Activated B cell treated with CpG ODN at 0.5 μM for 24 hours (primary cell): ENCODE data around the gene FMN1. TPM values are rescaled to one million over a fixed set of nuclear protein-coding genes. Genes with fewer than 3 reads are reported as not detected.

ENCODE experiments used
- ATAC-seq: fragments of 200-7000 bp; cut with Tn5 transposase; one replicate; pipeline ENCODE4 v1.10.0; 2021; ENCODE audit warnings: low read depth, mild to moderate bottlenecking, moderate library complexity
- CTCF ChIA-PET: fragments of 350-600 bp; sonication (Branson Sonifier 250); formaldehyde crosslinking; loops from one replicate; lab custom pipeline; 2021; ENCODE audit warnings: antibody characterized with exemption; lab: Charles Lee
- POLR2A ChIA-PET: fragments of 350-600 bp; sonication (Branson Sonifier 250); formaldehyde crosslinking; loops from one replicate; lab custom pipeline; 2021; ENCODE audit warnings: antibody characterized with exemption; lab: Charles Lee
- DNase-seq: peaks from one replicate; pipeline ENCODE4 v3.0.0; 2022
- H3K27ac Mint-ChIP-seq: one replicate; pipeline ENCODE4 v1.8.0; 2020; ENCODE audit warnings: mixed read lengths
- H3K27me3 Mint-ChIP-seq: one replicate; pipeline ENCODE4 v1.8.0; 2021; ENCODE audit warnings: mixed read lengths
- H3K36me3 Mint-ChIP-seq: one replicate; pipeline ENCODE4 v1.8.0; 2021; ENCODE audit warnings: low read depth, mixed read lengths
- H3K4me1 Mint-ChIP-seq: one replicate; pipeline ENCODE4 v1.8.0; 2021; ENCODE audit warnings: mixed read lengths
- H3K4me3 Mint-ChIP-seq: one replicate; pipeline ENCODE4 v1.8.0; 2020; ENCODE audit warnings: mild to moderate bottlenecking, mixed read lengths
- H3K9me3 Mint-ChIP-seq: one replicate; pipeline ENCODE4 v1.8.0; 2020; ENCODE audit warnings: mixed read lengths
- CTCF ChIP-seq: fragments of 200-600 bp; IDR thresholded peaks from one replicate; pipeline ENCODE4 v1.8.0; 2022; ENCODE audit warnings: antibody characterized with exemption, mild to moderate bottlenecking
- intact Hi-C: fragments of 100-400 bp; cut with micrococcal nuclease; formaldehyde crosslinking; loops from one replicate; pipeline ENCODE4 v1.15.1; 2024
- total RNA-seq: library from RNA; stranded (reverse); gene quantifications from 2 replicates; pipeline ENCODE4 v1.2.3, GENCODE V29; 2022

The FMN1 gene
- total RNA-seq, 1 donor from 2014 or later, result 0.80 TPM

GRCh38 chr15:33084661-33085060 lies 109.9 kb downstream of the FMN1 start:
- ATAC-seq, result no peak
- CTCF ChIA-PET, result interaction anchor here (1.3 to 3.2 kb wide), 2 partner anchors 616 kb away, joined by 3 to 18 read pairs; no protein-coding TSS in a partner anchor
- H3K27me3 Mint-ChIP-seq, result no peaks in the 10 kb centered on the region
- no peak for DNase-seq
- intact Hi-C loops, result loop anchor here (5.0 kb wide), 1 partner anchor 208 kb away; no protein-coding TSS in a partner anchor
- no peaks in the 10 kb centered on the region for H3K36me3 Mint-ChIP-seq
- POLR2A ChIA-PET, result no interaction called here
- H3K4me1 Mint-ChIP-seq, result no peaks in the 10 kb centered on the region
- TF ChIP-seq CTCF, result no peak
- H3K4me3 Mint-ChIP-seq, result no peak overlapping the region
- no peaks in the 10 kb centered on the region for H3K9me3 Mint-ChIP-seq
- H3K27ac Mint-ChIP-seq, result no peak overlapping the region

GRCh38 chr15:33083232-33084081 lies 111.1 kb downstream of the FMN1 start:
- H3K4me1 Mint-ChIP-seq, result no peaks in the 10 kb centered on the region
- no peaks in the 10 kb centered on the region for H3K36me3 Mint-ChIP-seq
- no peak for TF ChIP-seq CTCF
- POLR2A ChIA-PET, result no interaction called here
- ATAC-seq (no peak), DNase-seq (no peak)
- no peaks in the 10 kb centered on the region for H3K9me3 Mint-ChIP-seq
- no peaks in the 10 kb centered on the region for H3K27me3 Mint-ChIP-seq
- H3K27ac Mint-ChIP-seq, result no peak overlapping the region
- intact Hi-C loops, result no loop called here
- H3K4me3 Mint-ChIP-seq, result no peak overlapping the region
- CTCF ChIA-PET, result interaction anchor here (1.3 kb wide), 1 partner anchor 617 kb away, joined by 3 read pairs; no protein-coding TSS in a partner anchor

GRCh38 chr15:33080006-33080405 lies 114.5 kb downstream of the FMN1 start:
- no peak for TF ChIP-seq CTCF
- H3K4me3 Mint-ChIP-seq, result no peak overlapping the region
- no peaks in the 10 kb centered on the region for H3K4me1 Mint-ChIP-seq
- ChIA-PET CTCF (no interaction called here), POLR2A (no interaction called here)
- intact Hi-C loops, result no loop called here
- H3K36me3 Mint-ChIP-seq, result no peaks in the 10 kb centered on the region
- DNase-seq (no peak), ATAC-seq (no peak)
- H3K9me3 Mint-ChIP-seq, result no peaks in the 10 kb centered on the region
- peaks cover 2% of the 10 kb centered on the region for H3K27me3 Mint-ChIP-seq
- H3K27ac Mint-ChIP-seq, result no peak overlapping the region

- Mint-ChIP-seq H3K4me3 (no peak overlapping the region), H3K9me3 (no peaks in the 10 kb centered on the region), H3K36me3 (no peaks in the 10 kb centered on the region), H3K4me1 (no peaks in the 10 kb centered on the region), H3K27ac (no peak overlapping the region), H3K27me3 (peaks cover 5% of the 10 kb centered on the region)
- intact Hi-C loops, result no loop called here
- DNase-seq, result no peak
- ChIA-PET POLR2A (no interaction called here), CTCF (no interaction called here)
- no peak for ATAC-seq
- no peak for TF ChIP-seq CTCF
Observed at GRCh38 chr15:33078607-33079006, 115.9 kb downstream of the FMN1 start.

- Mint-ChIP-seq H3K4me3 (no peak overlapping the region), H3K36me3 (no peaks in the 10 kb centered on the region), H3K27me3 (peaks cover 5% of the 10 kb centered on the region), H3K9me3 (no peaks in the 10 kb centered on the region), H3K4me1 (no peaks in the 10 kb centered on the region), H3K27ac (no peak overlapping the region)
- DNase-seq (no peak), ATAC-seq (no peak)
- TF ChIP-seq CTCF, result no peak
- CTCF ChIA-PET, result no interaction called here
- POLR2A ChIA-PET, result no interaction called here
- intact Hi-C loops, result no loop called here
Observed at GRCh38 chr15:33076937-33077336, 117.6 kb downstream of the FMN1 start.
